Measurements from ENCODE around the gene SUSD4. TPM values are rescaled to one million over a fixed set of nuclear protein-coding genes. Genes with fewer than 3 reads are reported as not detected.

Gene SUSD4
- polyA plus RNA-seq, 3 donors from 2014 or later: not detected

GRCh38 chr1:223244366-223245103 lies 119.4 kb downstream of the SUSD4 start:
- Mint-ChIP-seq H3K4me1 (peaks cover 10 to 13% of the 10 kb centered on the region in 2 donors), H3K4me3 (no peak overlapping the region), H3K9me3 (no peaks in the 10 kb centered on the region), H3K36me3 (peaks cover 0 to 4% (median 0%) of the 10 kb centered on the region in 3 donors), H3K27me3 (ENCODE audit: low read depth in 3 of 3) (peaks cover 4 to 15% (median 12%) of the 10 kb centered on the region in 3 donors), H3K27ac (peak overlapping the region in 2 of 6 donors; percentile 10 to 34)
- peak in 2 of 3 donors; percentile 19 to 28 for DNase-seq

GRCh38 chr1:223243441-223244050 lies 120.4 kb downstream of the SUSD4 start:
- H3K4me3 Mint-ChIP-seq: no peak overlapping the region
- no peak for DNase-seq
- H3K27ac Mint-ChIP-seq: no peak overlapping the region
- peaks cover 0 to 4% (median 0%) of the 10 kb centered on the region in 3 donors for H3K36me3 Mint-ChIP-seq
- H3K9me3 Mint-ChIP-seq: no peaks in the 10 kb centered on the region
- peaks cover 5 to 6% of the 10 kb centered on the region in 2 donors for H3K4me1 Mint-ChIP-seq
- H3K27me3 Mint-ChIP-seq (ENCODE audit: low read depth in 3 of 3): peaks cover 6 to 15% (median 15%) of the 10 kb centered on the region in 3 donors

DNA sequence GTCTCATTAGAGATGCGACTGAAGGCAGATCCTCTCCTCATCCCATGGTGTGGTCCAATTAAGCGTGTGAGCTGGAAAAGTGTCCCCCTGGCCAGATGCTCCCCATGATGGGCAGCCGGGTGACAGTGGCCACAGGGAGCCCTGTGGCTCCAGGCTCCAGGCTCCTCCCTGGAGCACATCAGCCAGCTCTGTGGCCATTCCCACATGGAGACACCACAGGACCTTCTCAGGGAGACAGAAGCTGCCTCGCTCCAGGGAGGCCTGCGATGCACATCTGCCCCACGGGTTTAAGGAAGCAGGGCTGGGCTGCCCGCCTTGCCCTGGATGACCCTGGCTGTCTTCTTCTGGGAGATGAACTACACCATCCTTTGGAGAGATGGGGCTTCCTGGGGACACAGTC lies 121.0 kb downstream of the SUSD4 start:
- DNase-seq: no peak
- Mint-ChIP-seq H3K36me3 (peaks cover 0 to 4% (median 0%) of the 10 kb centered on the region in 3 donors), H3K4me3 (no peak overlapping the region), H3K4me1 (no peaks in the 10 kb centered on the region), H3K27me3 (ENCODE audit: low read depth in 3 of 3) (peaks cover 9 to 15% (median 13%) of the 10 kb centered on the region in 3 donors), H3K27ac (no peak overlapping the region), H3K9me3 (no peaks in the 10 kb centered on the region)

GRCh38 chr1:223242382-223242955 lies 121.5 kb downstream of the SUSD4 start:
- Mint-ChIP-seq H3K27me3 (ENCODE audit: low read depth in 3 of 3) (peaks cover 10 to 15% (median 11%) of the 10 kb centered on the region in 3 donors), H3K4me1 (no peaks in the 10 kb centered on the region), H3K9me3 (no peaks in the 10 kb centered on the region), H3K36me3 (peaks cover 0 to 4% (median 0%) of the 10 kb centered on the region in 3 donors), H3K4me3 (no peak overlapping the region), H3K27ac (no peak overlapping the region)
- DNase-seq: no peak

DNA sequence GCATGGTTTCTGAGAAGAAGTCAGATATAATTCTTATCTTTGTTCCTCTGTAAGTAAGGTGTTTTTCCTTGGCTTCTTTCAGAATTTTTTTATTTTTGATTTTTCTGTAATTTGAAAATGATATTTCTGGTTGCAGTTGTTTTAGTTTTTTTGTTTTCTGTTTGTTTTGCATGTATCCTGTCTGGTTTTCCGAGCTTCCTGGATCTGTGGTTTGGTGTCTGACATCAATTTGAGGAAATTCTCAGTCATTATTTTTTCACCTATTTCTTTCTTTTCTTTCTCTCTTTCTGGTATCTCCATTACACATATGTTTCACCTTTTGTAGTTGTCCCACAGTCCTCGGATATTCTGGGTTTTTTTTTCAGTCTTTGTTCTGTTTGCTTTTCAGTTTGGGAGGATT lies 123.9 kb downstream of the SUSD4 start:
- no peak for DNase-seq
- Mint-ChIP-seq H3K27ac (no peak overlapping the region), H3K4me1 (no peaks in the 10 kb centered on the region), H3K27me3 (ENCODE audit: low read depth in 3 of 3) (peaks cover 5 to 10% (median 8%) of the 10 kb centered on the region in 3 donors), H3K36me3 (peaks cover 0 to 4% (median 0%) of the 10 kb centered on the region in 3 donors), H3K9me3 (peaks cover 0 to 2% (median 0%) of the 10 kb centered on the region in 6 donors), H3K4me3 (no peak overlapping the region)

- H3K27me3 Mint-ChIP-seq (ENCODE audit: low read depth in 3 of 3): peaks cover 3 to 8% (median 3%) of the 10 kb centered on the region in 3 donors
- H3K36me3 Mint-ChIP-seq: no peaks in the 10 kb centered on the region
- peaks cover 7 to 15% of the 10 kb centered on the region in 2 donors for H3K4me1 Mint-ChIP-seq
- no peak overlapping the region for H3K4me3 Mint-ChIP-seq
- no peak for DNase-seq
- no peak overlapping the region for H3K27ac Mint-ChIP-seq
- peaks cover 0 to 2% (median 0%) of the 10 kb centered on the region in 6 donors for H3K9me3 Mint-ChIP-seq
Observed at GRCh38 chr1:223235091-223235490, 128.9 kb downstream of the SUSD4 start.

- Mint-ChIP-seq H3K27me3 (ENCODE audit: low read depth in 3 of 3) (peaks cover 2 to 8% (median 3%) of the 10 kb centered on the region in 3 donors), H3K4me3 (no peak overlapping the region)
Observed at GRCh38 chr1:223234534-223234933, 129.4 kb downstream of the SUSD4 start.

GRCh38 chr1:223234170-223234514 lies 129.8 kb downstream of the SUSD4 start:
- Mint-ChIP-seq H3K9me3 (peaks cover 0 to 2% (median 0%) of the 10 kb centered on the region in 6 donors), H3K4me3 (no peak overlapping the region), H3K27me3 (ENCODE audit: low read depth in 3 of 3) (peaks cover 0 to 6% (median 2%) of the 10 kb centered on the region in 3 donors), H3K36me3 (no peaks in the 10 kb centered on the region), H3K4me1 (peaks cover 10 to 24% of the 10 kb centered on the region in 2 donors), H3K27ac (peak overlapping the region in 1 of 6 donors; percentile 19)
- no peak for DNase-seq

More at GRCh38 chr1:223234534-223234933, 129.4 kb downstream of the SUSD4 start:
- Mint-ChIP-seq H3K4me1 (peaks cover 10 to 20% of the 10 kb centered on the region in 2 donors), H3K27ac (no peak overlapping the region), H3K36me3 (no peaks in the 10 kb centered on the region), H3K9me3 (peaks cover 0 to 2% (median 0%) of the 10 kb centered on the region in 6 donors)
- DNase-seq: no peak

GRCh38 chr1:223233410-223234169 lies 130.4 kb downstream of the SUSD4 start:
- Mint-ChIP-seq H3K36me3 (no peaks in the 10 kb centered on the region), H3K4me3 (no peak overlapping the region), H3K27ac (no peak overlapping the region), H3K9me3 (peaks cover 0 to 2% (median 0%) of the 10 kb centered on the region in 6 donors), H3K4me1 (peaks cover 10 to 27% of the 10 kb centered on the region in 2 donors), H3K27me3 (ENCODE audit: low read depth in 3 of 3) (peaks cover 0 to 5% (median 2%) of the 10 kb centered on the region in 3 donors)
- DNase-seq: no peak

GRCh38 chr1:223233019-223233409 lies 131.0 kb downstream of the SUSD4 start:
- H3K27ac Mint-ChIP-seq: no peak overlapping the region

DNA sequence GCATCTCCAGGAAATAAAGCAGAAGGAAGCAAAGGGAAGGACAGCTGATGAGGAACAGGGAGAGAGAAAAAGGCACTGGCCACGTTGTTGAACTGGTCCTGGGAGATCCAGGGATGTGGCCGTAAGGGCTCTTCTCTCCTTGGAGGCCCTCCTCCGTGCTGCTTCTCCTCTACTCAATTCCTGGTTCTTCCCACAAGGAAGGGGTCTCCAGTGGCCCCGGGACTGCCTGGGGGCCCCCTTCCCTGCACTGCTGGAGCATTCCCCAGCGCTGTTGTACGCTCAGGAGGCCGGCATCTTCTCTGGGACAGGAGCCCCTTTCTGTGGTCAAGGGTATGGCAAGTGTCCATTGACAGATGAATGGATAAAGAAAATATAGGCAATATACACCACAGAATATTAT lies 132.4 kb downstream of the SUSD4 start:
- no peak for DNase-seq
- Mint-ChIP-seq H3K4me3 (no peak overlapping the region), H3K9me3 (no peaks in the 10 kb centered on the region), H3K4me1 (peaks cover 13 to 33% of the 10 kb centered on the region in 2 donors), H3K27ac (no peak overlapping the region), H3K27me3 (ENCODE audit: low read depth in 3 of 3) (peaks cover 2 to 6% (median 4%) of the 10 kb centered on the region in 3 donors), H3K36me3 (no peaks in the 10 kb centered on the region)

More at GRCh38 chr1:223233019-223233409, 131.0 kb downstream of the SUSD4 start:
- Mint-ChIP-seq H3K9me3 (peaks cover 0 to 2% (median 0%) of the 10 kb centered on the region in 6 donors), H3K27me3 (ENCODE audit: low read depth in 3 of 3) (peaks cover 2 to 3% (median 3%) of the 10 kb centered on the region in 3 donors), H3K36me3 (no peaks in the 10 kb centered on the region), H3K4me3 (no peak overlapping the region), H3K4me1 (peaks cover 13 to 27% of the 10 kb centered on the region in 2 donors)
- DNase-seq: no peak

DNA sequence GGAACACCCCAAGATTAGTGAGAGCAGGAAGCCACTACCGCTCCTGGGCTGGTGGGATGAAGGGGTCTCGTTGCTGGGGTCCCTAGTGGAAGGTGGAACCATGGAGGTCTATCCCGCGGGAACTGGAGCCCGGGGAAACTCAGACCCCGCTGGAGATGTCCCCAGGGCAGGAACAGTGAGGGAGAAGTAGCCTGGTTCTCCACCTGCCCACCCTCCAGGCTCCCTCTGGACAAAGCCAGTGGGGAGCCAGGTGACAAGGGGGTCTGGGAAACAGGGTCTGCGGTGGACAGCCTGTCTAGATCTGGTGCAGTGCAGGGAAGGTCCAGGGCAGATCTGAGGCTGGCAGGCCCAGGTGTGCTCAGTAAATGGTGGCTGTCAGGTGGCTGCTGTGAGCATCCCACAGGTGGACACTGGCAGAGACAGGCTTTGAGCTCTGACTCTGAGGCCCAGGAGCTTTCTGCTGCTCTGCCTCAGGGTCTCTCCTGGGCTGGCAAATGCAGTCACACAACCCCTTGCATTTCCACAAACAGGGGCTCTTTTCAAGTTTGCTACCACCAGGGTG lies 132.9 kb downstream of the SUSD4 start:
- H3K4me1 Mint-ChIP-seq: peaks cover 13 to 36% of the 10 kb centered on the region in 2 donors

More for the DNA sequence above, 132.9 kb downstream of the SUSD4 start:
- Mint-ChIP-seq H3K9me3 (no peaks in the 10 kb centered on the region), H3K27me3 (ENCODE audit: low read depth in 3 of 3) (peaks cover 4 to 6% (median 4%) of the 10 kb centered on the region in 3 donors), H3K27ac (no peak overlapping the region), H3K36me3 (no peaks in the 10 kb centered on the region), H3K4me3 (peak overlapping the region in 1 of 5 donors; percentile 6)
- DNase-seq: no peak

Data from immature natural killer cell (primary cell).